ENCODE results near the gene THSD7B.
"Not testable (repeated sequence)": the region's sequence is repeated elsewhere in the genome, so short reads cannot be mapped to it uniquely, and the experiment has no call there.

THSD7B gene

GRCh38 chr2:136962105-136962725 is 196.9 kb downstream of the THSD7B start:
- no peak for DNase-seq

- DNase-seq: no peak
Observed at GRCh38 chr2:136966485-136966884, 201.1 kb downstream of the THSD7B start.

- no peak for DNase-seq
Observed at GRCh38 chr2:136980303-136980702, 215.0 kb downstream of the THSD7B start.

GRCh38 chr2:136981689-136982088 is 216.3 kb downstream of the THSD7B start:
- not testable (repeated sequence) for DNase-seq

GRCh38 chr2:136985044-136985443 is 219.7 kb downstream of the THSD7B start:
- no peak for DNase-seq

GRCh38 chr2:136986605-136987221 is 221.4 kb downstream of the THSD7B start:
- DNase-seq: no peak

- DNase-seq: no peak
Observed at GRCh38 chr2:136990316-136990715, 225.0 kb downstream of the THSD7B start.

GRCh38 chr2:136994793-136995192 is 229.4 kb downstream of the THSD7B start:
- DNase-seq: no peak

- DNase-seq: no peak
Observed at GRCh38 chr2:136997557-136997956, 232.2 kb downstream of the THSD7B start.

GRCh38 chr2:137000811-137001210 is 235.5 kb downstream of the THSD7B start:
- DNase-seq: no peak

GRCh38 chr2:137002896-137003295 is 237.6 kb downstream of the THSD7B start:
- DNase-seq: no peak

GRCh38 chr2:137005210-137005609 is 239.9 kb downstream of the THSD7B start:
- no peak for DNase-seq

GRCh38 chr2:137007938-137008337 is 242.6 kb downstream of the THSD7B start:
- DNase-seq: no peak

GRCh38 chr2:137009953-137010352 is 244.6 kb downstream of the THSD7B start:
- DNase-seq: no peak

GRCh38 chr2:137020452-137021196 is 255.3 kb downstream of the THSD7B start:
- DNase-seq: no peak

GRCh38 chr2:137021763-137022162 is 256.4 kb downstream of the THSD7B start:
- DNase-seq: no peak

GRCh38 chr2:137023205-137023604 is 257.9 kb downstream of the THSD7B start:
- DNase-seq: no peak

GRCh38 chr2:137031731-137032130 is 266.4 kb downstream of the THSD7B start:
- no peak for DNase-seq

- no peak for DNase-seq
Observed at GRCh38 chr2:137036619-137037018, 271.3 kb downstream of the THSD7B start.

GRCh38 chr2:137039482-137040152 is 274.3 kb downstream of the THSD7B start:
- no peak for DNase-seq

- DNase-seq: no peak
Observed at GRCh38 chr2:137047369-137047768, 282.0 kb downstream of the THSD7B start.

GRCh38 chr2:137048455-137048854 is 283.1 kb downstream of the THSD7B start:
- no peak for DNase-seq

- DNase-seq: no peak
Observed at GRCh38 chr2:137049518-137049917, 284.2 kb downstream of the THSD7B start.

GRCh38 chr2:137050949-137051348 is 285.6 kb downstream of the THSD7B start:
- no peak for DNase-seq
